ENCODE data around the gene ELF5. TPM values are rescaled to one million over a fixed set of nuclear protein-coding genes. Genes with fewer than 3 reads are reported as not detected.

Gene ELF5
- polyA plus RNA-seq, 1 donor from 2014 or later = not detected

DNA sequence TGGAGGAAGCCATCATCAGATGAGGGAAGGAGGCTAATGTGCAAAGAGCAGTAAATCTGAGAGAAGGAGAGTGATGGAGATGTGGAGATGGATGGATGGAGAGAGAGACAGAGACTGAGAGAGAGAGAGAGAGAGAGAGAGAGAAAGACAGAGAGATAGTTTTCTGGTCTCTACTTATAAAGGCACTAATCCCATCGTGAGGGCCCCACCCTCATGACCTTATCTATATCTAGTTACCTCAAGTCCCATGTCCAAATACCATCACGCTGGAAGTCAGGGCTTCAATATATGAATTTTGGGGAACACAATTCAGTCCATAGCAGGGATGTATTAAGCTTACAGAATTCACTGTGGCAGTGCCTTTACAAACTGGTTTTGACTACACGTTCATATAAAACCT lies 21.2 kb upstream of the ELF5 start:
- Histone ChIP-seq H4K20me1 (ENCODE audit: insufficient read depth) (no peaks in the 10 kb centered on the region), H3K4me3 (ENCODE audit: low read length) (no peak overlapping the region), H3F3A (ENCODE audit: insufficient read depth, low read length, poor library complexity, severe bottlenecking) (no peaks in the 10 kb centered on the region), H3K9me3 (ENCODE audit: low read length) (no peaks in the 10 kb centered on the region), H3K79me2 (replicated peaks; ENCODE audit: insufficient read depth, low read length) (no peaks in the 10 kb centered on the region), H3K4me2 (ENCODE audit: low read length) (no peak overlapping the region), H3K36me3 (ENCODE audit: insufficient read depth, low read length) (no peaks in the 10 kb centered on the region), H2AFZ (ENCODE audit: low read depth, low read length) (no peak overlapping the region), H3K9ac (ENCODE audit: low read length) (no peak overlapping the region), H3K27ac (ENCODE audit: low read length) (no peak overlapping the region), H3K27me3 (ENCODE audit: insufficient read depth, low read depth, low read length) (no peaks in the 10 kb centered on the region), H3K9me2 (ENCODE audit: insufficient read depth, low read length) (no peaks in the 10 kb centered on the region)
- TF ChIP-seq, protein P1, sequence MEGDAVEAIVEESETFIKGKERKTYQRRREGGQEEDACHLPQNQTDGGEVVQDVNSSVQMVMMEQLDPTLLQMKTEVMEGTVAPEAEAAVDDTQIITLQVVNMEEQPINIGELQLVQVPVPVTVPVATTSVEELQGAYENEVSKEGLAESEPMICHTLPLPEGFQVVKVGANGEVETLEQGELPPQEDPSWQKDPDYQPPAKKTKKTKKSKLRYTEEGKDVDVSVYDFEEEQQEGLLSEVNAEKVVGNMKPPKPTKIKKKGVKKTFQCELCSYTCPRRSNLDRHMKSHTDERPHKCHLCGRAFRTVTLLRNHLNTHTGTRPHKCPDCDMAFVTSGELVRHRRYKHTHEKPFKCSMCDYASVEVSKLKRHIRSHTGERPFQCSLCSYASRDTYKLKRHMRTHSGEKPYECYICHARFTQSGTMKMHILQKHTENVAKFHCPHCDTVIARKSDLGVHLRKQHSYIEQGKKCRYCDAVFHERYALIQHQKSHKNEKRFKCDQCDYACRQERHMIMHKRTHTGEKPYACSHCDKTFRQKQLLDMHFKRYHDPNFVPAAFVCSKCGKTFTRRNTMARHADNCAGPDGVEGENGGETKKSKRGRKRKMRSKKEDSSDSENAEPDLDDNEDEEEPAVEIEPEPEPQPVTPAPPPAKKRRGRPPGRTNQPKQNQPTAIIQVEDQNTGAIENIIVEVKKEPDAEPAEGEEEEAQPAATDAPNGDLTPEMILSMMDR (IDR thresholded peaks at IDR 0.05; ENCODE audit: poor library complexity, severe bottlenecking) = no peak
- no peak for TF ChIP-seq EP300 (conservative IDR thresholded peaks at IDR 0.05; ENCODE audit: poor library complexity, severe bottlenecking)

- H3K9ac ChIP-seq (ENCODE audit: low read length) = no peak overlapping the region
- no peak overlapping the region for H3K4me2 ChIP-seq (ENCODE audit: low read length)
- no peaks in the 10 kb centered on the region for H3K36me3 ChIP-seq (ENCODE audit: insufficient read depth, low read length)
- no peak overlapping the region for H3K4me3 ChIP-seq (ENCODE audit: low read length)
- H4K20me1 ChIP-seq (ENCODE audit: insufficient read depth) = no peaks in the 10 kb centered on the region
- no peaks in the 10 kb centered on the region for H3K27me3 ChIP-seq (ENCODE audit: insufficient read depth, low read depth, low read length)
- H3K27ac ChIP-seq (ENCODE audit: low read length) = no peak overlapping the region
- no peaks in the 10 kb centered on the region for H3K79me2 ChIP-seq (replicated peaks; ENCODE audit: insufficient read depth, low read length)
- no peaks in the 10 kb centered on the region for H3F3A ChIP-seq (ENCODE audit: insufficient read depth, low read length, poor library complexity, severe bottlenecking)
- no peaks in the 10 kb centered on the region for H3K9me2 ChIP-seq (ENCODE audit: insufficient read depth, low read length)
- H3K9me3 ChIP-seq (ENCODE audit: low read length) = no peaks in the 10 kb centered on the region
- TF ChIP-seq TAF1 (IDR thresholded peaks at IDR 0.05; ENCODE audit: low read depth) (no peak), POLR2AphosphoS5 (IDR thresholded peaks at IDR 0.05) (no peak), EP300 (conservative IDR thresholded peaks at IDR 0.05; ENCODE audit: poor library complexity, severe bottlenecking) (no peak), SMC3 (conservative IDR thresholded peaks at IDR 0.05; ENCODE audit: poor library complexity) (no peak), RAD21 (conservative IDR thresholded peaks at IDR 0.05) (no peak), MXI1 (conservative IDR thresholded peaks at IDR 0.05; ENCODE audit: poor library complexity, severe bottlenecking) (no peak), EZH2 (IDR thresholded peaks at IDR 0.05; ENCODE audit: borderline replicate concordance, insufficient read depth, low read length, poor library complexity, severe bottlenecking) (no peak)
- TF ChIP-seq, protein P2, sequence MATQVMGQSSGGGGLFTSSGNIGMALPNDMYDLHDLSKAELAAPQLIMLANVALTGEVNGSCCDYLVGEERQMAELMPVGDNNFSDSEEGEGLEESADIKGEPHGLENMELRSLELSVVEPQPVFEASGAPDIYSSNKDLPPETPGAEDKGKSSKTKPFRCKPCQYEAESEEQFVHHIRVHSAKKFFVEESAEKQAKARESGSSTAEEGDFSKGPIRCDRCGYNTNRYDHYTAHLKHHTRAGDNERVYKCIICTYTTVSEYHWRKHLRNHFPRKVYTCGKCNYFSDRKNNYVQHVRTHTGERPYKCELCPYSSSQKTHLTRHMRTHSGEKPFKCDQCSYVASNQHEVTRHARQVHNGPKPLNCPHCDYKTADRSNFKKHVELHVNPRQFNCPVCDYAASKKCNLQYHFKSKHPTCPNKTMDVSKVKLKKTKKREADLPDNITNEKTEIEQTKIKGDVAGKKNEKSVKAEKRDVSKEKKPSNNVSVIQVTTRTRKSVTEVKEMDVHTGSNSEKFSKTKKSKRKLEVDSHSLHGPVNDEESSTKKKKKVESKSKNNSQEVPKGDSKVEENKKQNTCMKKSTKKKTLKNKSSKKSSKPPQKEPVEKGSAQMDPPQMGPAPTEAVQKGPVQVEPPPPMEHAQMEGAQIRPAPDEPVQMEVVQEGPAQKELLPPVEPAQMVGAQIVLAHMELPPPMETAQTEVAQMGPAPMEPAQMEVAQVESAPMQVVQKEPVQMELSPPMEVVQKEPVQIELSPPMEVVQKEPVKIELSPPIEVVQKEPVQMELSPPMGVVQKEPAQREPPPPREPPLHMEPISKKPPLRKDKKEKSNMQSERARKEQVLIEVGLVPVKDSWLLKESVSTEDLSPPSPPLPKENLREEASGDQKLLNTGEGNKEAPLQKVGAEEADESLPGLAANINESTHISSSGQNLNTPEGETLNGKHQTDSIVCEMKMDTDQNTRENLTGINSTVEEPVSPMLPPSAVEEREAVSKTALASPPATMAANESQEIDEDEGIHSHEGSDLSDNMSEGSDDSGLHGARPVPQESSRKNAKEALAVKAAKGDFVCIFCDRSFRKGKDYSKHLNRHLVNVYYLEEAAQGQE (IDR thresholded peaks at IDR 0.05; ENCODE audit: borderline replicate concordance) = no peak
- TF ChIP-seq, protein P1 (IDR thresholded peaks at IDR 0.05; ENCODE audit: poor library complexity, severe bottlenecking) = no peak
- H2AFZ ChIP-seq (ENCODE audit: low read depth, low read length) = no peak overlapping the region
Observed at GRCh38 chr11:34531663-34532062, 18.1 kb upstream of the ELF5 start.

All from neural cell (in vitro differentiated cells).